HG03103 (cell line): ENCODE measurements around the gene OR51I1.

ENCODE experiments used
- ATAC-seq: cut with Tn5 transposase; IDR thresholded peaks from one replicate; pipeline ENCODE4 v1.9.1; 2021; ENCODE audit warnings: low read depth; ENCODE audit not compliant: unreplicated experiment

OR51I1 gene

DNA sequence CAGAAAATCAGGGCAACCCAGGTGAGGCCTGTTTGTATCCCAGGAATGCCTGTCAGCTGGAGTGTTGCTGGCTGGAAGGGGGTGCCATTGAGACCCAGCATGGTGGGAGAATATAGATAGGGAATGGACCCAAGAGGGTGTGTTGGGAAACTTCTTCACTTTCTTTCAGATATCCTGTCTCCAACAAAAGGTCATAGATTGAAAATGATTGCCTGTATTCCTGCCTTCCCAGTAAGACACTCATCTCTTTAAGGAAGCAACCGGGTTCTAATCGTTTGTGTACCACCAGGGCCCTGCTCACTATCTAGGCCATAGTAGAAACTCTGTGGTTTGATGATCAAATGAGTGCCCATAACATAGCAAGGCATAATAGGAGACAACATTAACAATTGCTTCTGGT lies at the start of gene OR51I1:
Gene OR51I1 (minus strand): TSS at position 101 of the 400 bp plus-strand sequence. CDS start 0 bp downstream, at position 101.
- ATAC-seq, result no peak

GRCh38 chr11:5489576-5490357 lies 48.5 kb upstream of the OR51I1 start:
- ATAC-seq, result no peak

- no peak for ATAC-seq
These were observed 47.6 kb upstream of the OR51I1 start for GRCh38 chr11:5488798-5489399.

DNA sequence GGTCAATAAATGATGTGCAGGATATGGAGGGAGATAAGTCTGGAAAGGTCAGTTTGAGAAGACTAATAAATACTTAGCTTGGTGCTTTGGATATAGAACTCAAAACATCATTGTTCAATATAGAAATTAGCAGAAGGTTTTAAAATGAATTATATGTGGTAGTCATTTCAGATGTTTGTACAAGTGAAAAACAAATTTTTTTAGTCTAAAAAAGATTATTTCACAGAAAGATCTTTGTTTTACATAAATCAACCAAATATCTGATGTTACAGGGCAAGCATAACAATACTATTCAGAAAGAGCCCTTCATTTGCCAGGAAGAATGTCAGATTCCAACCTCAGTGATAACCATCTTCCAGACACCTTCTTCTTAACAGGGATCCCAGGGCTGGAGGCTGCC lies 47.1 kb upstream of the OR51I1 start, which contains the start of gene OR52D1:
Gene OR52D1 (plus strand): TSS at position 301 of the 400 bp plus-strand sequence. CDS start 22 bp downstream, at position 323.
- ATAC-seq, result no peak

GRCh38 chr11:5486421-5486820 lies 45.1 kb upstream of the OR51I1 start:
- ATAC-seq, result no peak

DNA sequence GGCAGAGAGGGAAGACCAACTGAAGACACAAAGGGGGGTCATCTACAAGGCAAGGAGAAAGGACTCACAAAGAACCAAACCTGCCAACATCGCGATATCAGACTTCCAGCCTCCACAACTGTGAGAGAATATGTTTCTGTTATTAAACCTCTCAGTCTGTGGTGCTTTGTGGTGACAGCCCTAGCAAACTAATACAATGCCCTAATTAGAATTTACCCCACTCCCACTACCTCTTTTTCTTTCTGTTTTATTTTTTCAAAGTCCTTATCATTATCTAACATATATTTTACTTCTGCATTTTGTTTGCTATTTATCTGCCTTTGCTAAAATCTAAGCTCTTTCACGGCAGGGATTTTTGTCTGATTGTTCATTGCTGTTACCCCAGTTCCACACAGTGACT lies 44.7 kb upstream of the OR51I1 start:
- no peak for ATAC-seq

DNA sequence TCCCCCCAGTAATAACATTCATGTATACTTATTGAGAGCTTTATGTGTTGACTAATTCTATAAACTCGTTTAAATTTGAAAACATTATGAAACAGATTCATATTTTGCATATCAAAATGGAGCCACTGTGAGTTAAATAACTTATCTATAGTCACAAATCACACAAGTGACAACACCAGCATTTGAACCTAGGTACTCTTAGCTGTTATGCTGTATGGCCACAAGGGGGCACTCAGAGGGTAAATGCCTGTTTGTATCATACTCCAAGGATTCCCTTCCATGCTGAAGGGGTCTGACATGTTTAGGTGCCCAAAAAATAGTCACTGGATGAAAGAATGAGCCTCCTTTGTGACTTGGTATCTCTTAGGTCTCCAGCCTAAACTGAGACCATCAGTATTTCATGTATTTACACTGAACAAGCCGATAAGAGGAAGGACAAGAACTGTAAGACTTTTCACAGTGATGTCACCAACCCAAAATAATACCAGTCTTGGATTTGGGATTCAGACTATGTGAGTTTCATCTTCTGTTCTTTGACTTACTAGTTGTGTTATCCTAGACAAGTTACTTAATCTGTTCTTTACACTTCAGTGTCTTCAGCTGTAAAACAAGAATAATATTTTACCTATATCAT lies 35.0 kb upstream of the OR51I1 start:
- peak; percentile 94 for ATAC-seq

- no peak for ATAC-seq
These were observed 32.6 kb upstream of the OR51I1 start for GRCh38 chr11:5473921-5474320.

- ATAC-seq, result no peak
These were observed 26.2 kb upstream of the OR51I1 start for GRCh38 chr11:5467527-5467926.

DNA sequence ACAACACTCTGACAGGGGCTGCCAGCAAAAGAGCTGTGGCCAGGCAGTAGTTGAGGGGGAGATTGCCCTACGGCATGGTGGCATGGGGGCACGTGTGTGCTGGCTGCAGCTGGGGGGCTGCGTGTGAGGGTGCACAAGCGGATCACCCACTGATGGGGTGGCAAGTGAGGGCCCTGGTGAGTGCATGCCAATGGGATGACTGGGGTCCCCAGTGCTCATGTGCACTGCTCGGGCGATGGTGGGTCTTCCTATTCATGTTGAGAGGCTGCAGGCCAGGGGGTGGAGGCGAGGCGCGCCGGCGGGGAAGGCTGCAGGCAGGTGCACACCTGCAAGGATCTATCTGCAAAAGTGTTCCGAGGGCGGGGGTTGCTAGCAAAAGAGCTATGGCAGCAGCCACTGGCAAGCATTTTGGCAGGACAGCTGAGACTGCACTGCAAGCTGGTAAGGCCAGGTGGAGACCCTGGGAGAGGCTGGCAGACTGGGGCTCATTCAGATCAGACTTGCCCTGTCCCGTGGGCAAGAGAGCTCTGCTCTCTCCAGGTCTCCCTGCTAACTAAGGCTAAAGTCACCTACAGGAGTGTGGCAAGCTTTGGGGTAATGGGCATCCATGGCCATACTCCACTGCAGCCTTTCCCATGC lies 19.8 kb upstream of the OR51I1 start:
- no peak for ATAC-seq

- no peak for ATAC-seq
These were observed 8.1 kb upstream of the OR51I1 start for GRCh38 chr11:5449432-5449831.

GRCh38 chr11:5449023-5449422 lies 7.7 kb upstream of the OR51I1 start, which contains the start of gene OR51I2:
Gene OR51I2, plus strand, starts transcription at chr11:5449323. Its CDS starts 4,166 bp downstream, at chr11:5453489.
- ATAC-seq, result no peak

DNA sequence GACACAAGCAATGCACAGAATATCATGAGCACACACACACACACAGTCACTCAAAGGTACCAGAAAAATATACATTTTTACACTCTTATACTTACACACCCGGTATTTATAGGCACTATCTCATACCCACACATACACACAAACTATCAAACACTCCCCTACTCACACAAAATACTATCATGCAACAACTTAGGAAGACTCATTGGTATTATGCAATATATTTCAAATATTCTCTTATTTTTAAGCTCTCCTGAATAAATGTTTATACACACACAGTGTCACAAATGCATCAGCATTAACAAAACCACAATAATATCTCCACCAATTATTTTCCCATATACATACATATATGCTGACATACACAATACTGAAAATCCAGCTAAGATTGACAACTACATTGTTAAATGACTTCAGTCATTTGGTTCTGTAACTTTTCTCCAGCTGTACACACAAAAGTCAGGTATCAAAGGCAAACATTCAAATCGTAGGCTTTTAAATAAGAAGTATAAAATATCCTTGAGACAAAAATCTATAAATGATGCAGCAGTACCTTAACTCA lies 2.6 kb upstream of the OR51I1 start:
- ATAC-seq, result no peak

- ATAC-seq, result no peak
These were observed 18.2 kb downstream of the OR51I1 start for GRCh38 chr11:5423131-5423530.

GRCh38 chr11:5421811-5422210 lies 19.5 kb downstream of the OR51I1 start, which contains the start of gene OR51Q1:
Gene OR51Q1, plus strand, starts transcription at chr11:5422111. Its CDS starts 90 bp downstream, at chr11:5422201.
- no peak for ATAC-seq

GRCh38 chr11:5420993-5421392 lies 20.3 kb downstream of the OR51I1 start:
- ATAC-seq, result no peak

DNA sequence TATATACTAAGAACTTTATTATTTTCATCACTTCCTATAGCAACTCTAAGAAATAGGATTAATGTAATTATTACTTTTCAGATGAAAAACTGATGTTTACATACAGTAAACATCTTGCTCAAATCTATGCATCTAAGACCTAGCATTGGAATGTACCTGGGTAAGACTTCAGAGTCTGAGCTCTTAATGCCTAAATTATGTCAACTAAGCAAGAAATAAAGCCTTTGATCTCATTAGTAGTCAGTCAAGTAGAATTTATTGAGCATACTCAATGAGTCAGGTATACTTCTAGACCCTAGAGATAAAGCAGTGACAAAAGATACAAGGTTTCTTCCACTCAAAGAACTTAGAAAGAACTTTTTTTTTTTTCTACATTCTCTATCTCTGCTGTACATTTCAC lies 36.1 kb downstream of the OR51I1 start:
- no peak for ATAC-seq

DNA sequence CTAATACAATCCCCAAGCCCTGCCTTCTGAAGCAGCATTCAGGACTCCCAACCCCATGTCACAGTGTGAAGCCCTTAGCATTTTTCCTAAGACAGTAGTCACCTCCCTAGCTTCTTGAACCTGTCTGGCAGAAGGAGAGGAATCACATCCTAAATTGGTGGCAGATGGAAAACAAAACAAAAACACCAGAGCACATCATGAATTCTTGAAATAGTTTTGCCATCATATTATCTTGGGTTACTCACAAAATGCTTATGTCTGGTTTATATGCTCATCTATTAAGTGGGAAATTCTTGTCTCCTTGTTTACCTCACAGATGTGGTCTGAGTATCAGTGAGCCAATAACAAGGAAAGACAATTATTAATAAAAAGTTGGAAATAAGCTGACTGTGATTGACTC lies 42.4 kb downstream of the OR51I1 start:
- ATAC-seq, result no peak

- ATAC-seq, result no peak
These were observed 47.2 kb downstream of the OR51I1 start for GRCh38 chr11:5394091-5394490.
